Fibroblast of lung (primary cell): ENCODE measurements around the gene GNAO1. TPM values are rescaled to one million over a fixed set of nuclear protein-coding genes. Genes with fewer than 3 reads are reported as not detected.

Experiments used
- DNase-seq, 2 donors: peaks; one replicate each; pipeline versions ENCODE4 v3.0.0 to v3.0.0-alpha.2; 2010; ENCODE audit warnings: low read depth in 2 of 2
- H2AFZ ChIP-seq: 2 replicates; pipeline ENCODE4 v1.5.1; 2012; ENCODE audit warnings: low read length, control low read depth, inconsistent platforms
- H3K27ac ChIP-seq: 2 replicates; pipeline ENCODE4 v1.5.1; 2011; ENCODE audit warnings: low read length, control low read depth; ENCODE audit not compliant: insufficient read depth
- H3K27me3 ChIP-seq: 2 replicates; pipeline ENCODE4 v1.5.1; 2011; ENCODE audit warnings: mild to moderate bottlenecking, low read length; ENCODE audit not compliant: control insufficient read depth, insufficient read depth
- H3K36me3 ChIP-seq: 2 replicates; pipeline ENCODE4 v1.5.1; 2011; ENCODE audit warnings: low read length; ENCODE audit not compliant: control insufficient read depth, insufficient read depth
- H3K4me1 ChIP-seq: 2 replicates; pipeline ENCODE4 v1.5.1; 2011; ENCODE audit warnings: low read length; ENCODE audit not compliant: control insufficient read depth, insufficient read depth; ENCODE audit errors: extremely low read depth
- H3K4me2 ChIP-seq: 2 replicates; pipeline ENCODE4 v1.5.1; 2011; ENCODE audit warnings: low read length, control low read depth; ENCODE audit not compliant: insufficient read depth; ENCODE audit errors: extremely low read depth
- H3K4me3 ChIP-seq, 4 experiments: fragments of 200-600 bp in 1 of 4; sonication (generic) in 1 of 4; replicated peaks in 1 of 4; 2 replicates each; pipeline ENCODE4 v1.5.1; 2011 to 2016; ENCODE audit warnings: low read length in 4 of 4, low read depth in 3 of 4, mild to moderate bottlenecking in 3 of 4, control low read depth in 2 of 4, inconsistent platforms in 1 of 4, mixed read lengths in 1 of 4; ENCODE audit not compliant: insufficient read depth in 1 of 4; ENCODE audit errors: control extremely low read depth in 1 of 4
- H3K79me2 ChIP-seq: 2 replicates; pipeline ENCODE4 v1.5.1; 2012; ENCODE audit warnings: mild to moderate bottlenecking, low read length, inconsistent platforms; ENCODE audit not compliant: control insufficient read depth, insufficient read depth
- H3K9ac ChIP-seq: 2 replicates; pipeline ENCODE4 v1.5.1; 2011; ENCODE audit warnings: mild to moderate bottlenecking, low read length, control low read depth; ENCODE audit not compliant: insufficient read depth
- H3K9me3 ChIP-seq: 2 replicates; pipeline ENCODE4 v1.5.1; 2012; ENCODE audit warnings: low read depth, low read length; ENCODE audit not compliant: control insufficient read depth, insufficient read depth
- H4K20me1 ChIP-seq: 2 replicates; pipeline ENCODE4 v1.5.1; 2011; ENCODE audit warnings: low read length; ENCODE audit not compliant: control insufficient read depth, insufficient read depth; ENCODE audit errors: extremely low read depth
- EZH2 ChIP-seq: IDR thresholded peaks from 2 replicates; pipeline ENCODE4 v1.5.1; 2012; ENCODE audit warnings: low read length, control low read depth, mild to moderate bottlenecking; ENCODE audit errors: missing control alignments
- polyA plus RNA-seq, 2 donors: library from polyadenylated mRNA; depleted of rRNA in 1 of 2; stranded (reverse) in 1 of 2; unstranded in 1 of 2; fragments of >200 nt; gene quantifications; 2 replicates each; pipeline ENCODE4 v1.2.1, GENCODE V29; 2011 to 2012; ENCODE audit warnings: missing spikeins in 1 of 2
- total RNA-seq: library from RNA; depleted of rRNA; stranded (reverse); fragments of >200 nt; gene quantifications from 2 replicates; pipeline ENCODE4 v1.2.1, GENCODE V29; 2014
- TF ChIP-seq, protein P1 (sequence below), 2 donors: IDR thresholded peaks in 1 of 2; conservative IDR thresholded peaks in 1 of 2; 1 replicate in 1 of 2; 2 replicates in 1 of 2; pipeline ENCODE4 v1.5.1; 2011 to 2012; ENCODE audit warnings: low read length in 2 of 2, control low read depth in 1 of 2, inconsistent platforms in 1 of 2, low read depth in 1 of 2, mild to moderate bottlenecking in 1 of 2

The GNAO1 gene
- total and polyA plus RNA-seq, 2 donors (not counting 1 experiment from before 2014, with no cell fraction given): 0.14 to 0.17 TPM

DNA sequence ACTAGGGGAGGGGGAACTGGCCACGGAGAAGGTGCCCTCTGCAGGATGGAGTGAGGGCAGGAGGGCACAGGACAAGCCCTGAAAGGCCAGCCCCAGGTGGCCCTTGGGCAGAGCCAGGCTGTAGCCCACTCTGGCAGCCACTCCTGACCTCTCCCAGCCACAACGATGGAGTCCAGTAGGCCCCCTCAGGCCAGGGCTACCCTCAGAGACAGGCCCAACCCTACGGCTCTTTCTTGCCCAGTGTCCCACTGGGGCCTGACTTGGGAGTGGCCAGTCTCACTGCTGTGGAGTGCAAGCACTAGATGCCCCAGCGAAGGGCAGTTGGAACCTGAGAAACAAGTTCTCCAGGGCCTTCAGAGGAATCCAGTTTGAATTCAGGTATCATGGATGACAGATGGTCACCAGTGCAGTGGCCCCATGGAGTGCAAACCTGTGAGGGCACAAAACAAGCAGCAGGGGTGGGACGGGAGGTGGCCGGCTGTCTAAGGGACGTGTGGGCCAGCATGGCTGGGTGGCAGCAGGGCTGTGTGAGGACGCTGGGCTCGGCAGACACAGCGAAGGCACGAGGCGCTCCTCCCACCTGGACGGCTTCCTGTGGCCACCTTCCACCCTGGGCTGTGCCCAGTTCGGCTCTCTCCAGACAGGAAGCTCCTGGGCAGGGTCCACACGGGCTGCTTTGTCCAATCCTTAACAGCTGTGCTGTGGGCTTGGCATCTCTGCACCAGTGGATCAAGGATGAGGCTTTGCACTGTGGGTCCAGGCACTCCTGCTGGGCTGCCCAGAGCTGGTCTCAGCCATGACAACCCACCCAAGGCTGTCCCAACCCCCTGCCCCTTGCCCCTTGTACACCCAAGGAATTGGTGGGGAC is 162.0 kb downstream of the GNAO1 start:
- no peaks in the 10 kb centered on the region for H4K20me1 ChIP-seq

DNA sequence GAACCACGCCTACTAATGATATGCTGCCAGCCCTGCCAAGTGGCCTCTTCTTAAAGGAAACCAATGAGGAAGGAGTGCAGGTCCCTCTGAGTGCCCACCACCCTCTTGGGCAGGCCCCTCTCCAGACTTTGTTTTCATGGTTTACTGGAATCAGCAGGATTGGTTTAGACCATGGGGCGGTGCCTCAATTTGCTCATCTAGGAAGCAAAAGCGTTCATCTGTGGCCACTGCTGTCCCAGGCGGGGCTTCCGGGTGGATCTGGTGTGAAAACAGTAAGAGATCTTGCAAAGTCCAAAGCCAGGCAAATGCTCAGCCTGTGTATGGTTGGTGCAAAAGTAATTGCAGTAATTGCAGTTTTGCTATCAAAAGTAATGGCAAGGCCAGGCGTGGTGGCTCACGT is 162.7 kb downstream of the GNAO1 start:
- TF ChIP-seq, protein P1, sequence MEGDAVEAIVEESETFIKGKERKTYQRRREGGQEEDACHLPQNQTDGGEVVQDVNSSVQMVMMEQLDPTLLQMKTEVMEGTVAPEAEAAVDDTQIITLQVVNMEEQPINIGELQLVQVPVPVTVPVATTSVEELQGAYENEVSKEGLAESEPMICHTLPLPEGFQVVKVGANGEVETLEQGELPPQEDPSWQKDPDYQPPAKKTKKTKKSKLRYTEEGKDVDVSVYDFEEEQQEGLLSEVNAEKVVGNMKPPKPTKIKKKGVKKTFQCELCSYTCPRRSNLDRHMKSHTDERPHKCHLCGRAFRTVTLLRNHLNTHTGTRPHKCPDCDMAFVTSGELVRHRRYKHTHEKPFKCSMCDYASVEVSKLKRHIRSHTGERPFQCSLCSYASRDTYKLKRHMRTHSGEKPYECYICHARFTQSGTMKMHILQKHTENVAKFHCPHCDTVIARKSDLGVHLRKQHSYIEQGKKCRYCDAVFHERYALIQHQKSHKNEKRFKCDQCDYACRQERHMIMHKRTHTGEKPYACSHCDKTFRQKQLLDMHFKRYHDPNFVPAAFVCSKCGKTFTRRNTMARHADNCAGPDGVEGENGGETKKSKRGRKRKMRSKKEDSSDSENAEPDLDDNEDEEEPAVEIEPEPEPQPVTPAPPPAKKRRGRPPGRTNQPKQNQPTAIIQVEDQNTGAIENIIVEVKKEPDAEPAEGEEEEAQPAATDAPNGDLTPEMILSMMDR (conservative IDR thresholded peaks at IDR 0.05 in 1 of 2, IDR thresholded peaks at IDR 0.05 in 1 of 2; ENCODE audit: low read depth in 1 of 2, low read length in 2 of 2): no peak
- TF ChIP-seq EZH2: no peak
- H3K27me3 ChIP-seq: peaks cover 3% of the 10 kb centered on the region
- no peak overlapping the region for H3K4me3 ChIP-seq

More for the DNA sequence above, 162.0 kb downstream of the GNAO1 start:
- TF ChIP-seq, protein P1 (conservative IDR thresholded peaks at IDR 0.05 in 1 of 2, IDR thresholded peaks at IDR 0.05 in 1 of 2; ENCODE audit: low read depth in 1 of 2, low read length in 2 of 2): no peak
- no peak for TF ChIP-seq EZH2
- H3K4me2 ChIP-seq: no peak overlapping the region
- no peak overlapping the region for H2AFZ ChIP-seq
- no peaks in the 10 kb centered on the region for H3K36me3 ChIP-seq
- no peaks in the 10 kb centered on the region for H3K9me3 ChIP-seq
- no peaks in the 10 kb centered on the region for H3K79me2 ChIP-seq
- peaks cover 2% of the 10 kb centered on the region for H3K4me1 ChIP-seq
- DNase-seq: no peak
- H3K27ac ChIP-seq: no peak overlapping the region
- no peak overlapping the region for H3K4me3 ChIP-seq
- H3K27me3 ChIP-seq: peaks cover 3% of the 10 kb centered on the region
- no peak overlapping the region for H3K9ac ChIP-seq

DNA sequence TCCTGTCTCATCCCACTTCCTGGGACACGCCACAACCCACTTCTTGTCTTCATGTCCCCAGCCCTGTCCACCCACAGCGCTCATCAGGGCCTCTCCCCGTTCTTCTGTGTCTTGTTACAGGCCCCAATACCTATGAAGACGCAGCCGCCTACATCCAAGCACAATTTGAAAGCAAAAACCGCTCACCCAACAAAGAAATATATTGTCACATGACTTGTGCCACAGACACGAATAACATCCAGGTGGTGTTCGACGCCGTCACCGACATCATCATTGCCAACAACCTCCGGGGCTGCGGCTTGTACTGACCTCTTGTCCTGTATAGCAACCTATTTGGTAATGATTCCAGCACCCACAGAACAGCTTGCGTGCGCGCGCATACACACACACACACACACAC is 163.5 kb downstream of the GNAO1 start:
- no peak overlapping the region for H3K9ac ChIP-seq
- no peak overlapping the region for H3K4me3 ChIP-seq
- H3K27ac ChIP-seq: no peak overlapping the region
- H3K4me2 ChIP-seq: no peak overlapping the region
- no peak for DNase-seq
- TF ChIP-seq, protein P1 (conservative IDR thresholded peaks at IDR 0.05 in 1 of 2, IDR thresholded peaks at IDR 0.05 in 1 of 2; ENCODE audit: low read depth in 1 of 2, low read length in 2 of 2): no peak
- TF ChIP-seq EZH2: no peak
- no peaks in the 10 kb centered on the region for H3K9me3 ChIP-seq
- H4K20me1 ChIP-seq: no peaks in the 10 kb centered on the region
- H3K27me3 ChIP-seq: peaks cover 3% of the 10 kb centered on the region
- no peaks in the 10 kb centered on the region for H3K36me3 ChIP-seq
- H3K79me2 ChIP-seq: no peaks in the 10 kb centered on the region
- no peak overlapping the region for H2AFZ ChIP-seq
- peaks cover 2% of the 10 kb centered on the region for H3K4me1 ChIP-seq

More for the DNA sequence above, 162.7 kb downstream of the GNAO1 start:
- H3K4me2 ChIP-seq: no peak overlapping the region
- no peaks in the 10 kb centered on the region for H4K20me1 ChIP-seq
- H3K79me2 ChIP-seq: no peaks in the 10 kb centered on the region
- no peak for DNase-seq
- no peak overlapping the region for H3K9ac ChIP-seq
- peaks cover 2% of the 10 kb centered on the region for H3K4me1 ChIP-seq
- H3K9me3 ChIP-seq: no peaks in the 10 kb centered on the region
- H3K27ac ChIP-seq: no peak overlapping the region
- H2AFZ ChIP-seq: no peak overlapping the region
- no peaks in the 10 kb centered on the region for H3K36me3 ChIP-seq
